Endothelial cell of umbilical vein (primary cell): ENCODE measurements around the gene SEC14L1. TPM values are rescaled to one million over a fixed set of nuclear protein-coding genes. Genes with fewer than 3 reads are reported as not detected.

Source experiments
- BruUV-seq: library from RNA; stranded (reverse); fragments of 400-500 nt; replicated peaks from 2 replicates; lab custom pipeline; 2021; lab: Mats Ljungman, UMichigan
- CTCF ChIA-PET: fragments of 300-600, 350-600 bp; sonication (Branson Sonifier 250); formaldehyde crosslinking; loops from one replicate; lab custom pipeline; 2021; ENCODE audit warnings: antibody characterized with exemption, inconsistent platforms; lab: Charles Lee
- POLR2A ChIA-PET: fragments of 300-600, 350-600 bp; sonication (Branson Sonifier 250); formaldehyde crosslinking; loops from one replicate; lab custom pipeline; 2021; ENCODE audit warnings: antibody characterized with exemption, inconsistent platforms; lab: Charles Lee
- DNase-seq: peaks from one replicate; pipeline ENCODE4 v3.0.0-alpha.2; 2011; ENCODE audit warnings: low read depth, low spot score
- FAIRE-seq: peaks from 2 replicates; lab custom pipeline; 2011; peaks lifted over from hg19 to GRCh38; lab: Jason Lieb, UNC
- H2AFZ ChIP-seq: 2 replicates; pipeline ENCODE4 v1.6.0; 2012; ENCODE audit warnings: low read depth, low read length, control low read depth, inconsistent platforms
- H3K27ac ChIP-seq: 2 replicates; pipeline ENCODE4 v1.5.1; 2011; ENCODE audit warnings: low read depth, mild to moderate bottlenecking, control low read depth, low read length, moderate library complexity; ENCODE audit not compliant: insufficient read depth
- H3K27me3 ChIP-seq, 2 experiments: 2 replicates each; pipeline versions ENCODE4 v1.6.0 to v1.6.1; 2011; ENCODE audit warnings: low read length in 2 of 2, mixed read lengths in 1 of 2; ENCODE audit not compliant: control insufficient read depth in 2 of 2, insufficient read depth in 2 of 2
- H3K36me3 ChIP-seq, 2 experiments: 2 replicates in 1 of 2; 3 replicates in 1 of 2; pipeline ENCODE4 v1.5.1; 2011; ENCODE audit warnings: low read length in 2 of 2, mild to moderate bottlenecking in 1 of 2, moderate library complexity in 1 of 2; ENCODE audit not compliant: control insufficient read depth in 2 of 2, insufficient read depth in 2 of 2; ENCODE audit errors: extremely low read depth in 1 of 2
- H3K4me1 ChIP-seq: 3 replicates; pipeline ENCODE4 v1.5.1; 2011; ENCODE audit warnings: mild to moderate bottlenecking, low read length; ENCODE audit not compliant: control insufficient read depth, insufficient read depth; ENCODE audit errors: extremely low read depth
- H3K4me2 ChIP-seq: 2 replicates; pipeline ENCODE4 v1.6.1; 2011; ENCODE audit warnings: low read length, control low read depth, mixed read lengths; ENCODE audit not compliant: insufficient read depth
- H3K4me3 ChIP-seq, 3 experiments: fragments of 200-600 bp in 1 of 3; sonication (generic), shearing (Covaris generic) in 1 of 3; replicated peaks in 1 of 3; 2 replicates each; pipeline ENCODE4 v1.5.1; 2011 to 2016; ENCODE audit warnings: control low read depth in 3 of 3, low read length in 3 of 3, mild to moderate bottlenecking in 2 of 3, inconsistent platforms in 1 of 3, low read depth in 1 of 3, moderate library complexity in 1 of 3; ENCODE audit not compliant: insufficient read depth in 1 of 3
- H3K79me2 ChIP-seq: 2 replicates; pipeline ENCODE4 v1.6.0; 2012; ENCODE audit warnings: low read length, inconsistent platforms; ENCODE audit not compliant: control insufficient read depth, insufficient read depth
- H3K9ac ChIP-seq: replicated peaks from 2 replicates; pipeline ENCODE3; 2011; ENCODE audit warnings: low read length, control low read depth; ENCODE audit not compliant: insufficient read depth; ENCODE audit errors: extremely low read depth
- H3K9me1 ChIP-seq: replicated peaks from 3 replicates; pipeline ENCODE4 v1.6.0; 2011; ENCODE audit warnings: mild to moderate bottlenecking, low read length; ENCODE audit not compliant: control insufficient read depth, insufficient read depth; ENCODE audit errors: extremely low read depth
- H3K9me3 ChIP-seq: replicated peaks from 2 replicates; pipeline ENCODE4 v1.5.1; 2012; ENCODE audit warnings: low read length, inconsistent platforms; ENCODE audit not compliant: control insufficient read depth, insufficient read depth
- H4K20me1 ChIP-seq: replicated peaks from 2 replicates; pipeline ENCODE3; 2011; ENCODE audit warnings: mild to moderate bottlenecking, low read length; ENCODE audit not compliant: control insufficient read depth, insufficient read depth; ENCODE audit errors: extremely low read depth
- EZH2 ChIP-seq: IDR thresholded peaks from 2 replicates; pipeline ENCODE4 v1.6.1; 2012; ENCODE audit warnings: borderline replicate concordance, low read depth, mild to moderate bottlenecking, moderate library complexity, low read length, inconsistent platforms; ENCODE audit not compliant: severe bottlenecking
- FOS ChIP-seq: IDR thresholded peaks from 2 replicates; pipeline ENCODE4 v1.6.1; 2011; ENCODE audit warnings: mild to moderate bottlenecking, low read length, moderate library complexity, borderline replicate concordance; ENCODE audit not compliant: insufficient read depth
- GATA2 ChIP-seq: IDR thresholded peaks from 2 replicates; pipeline ENCODE4 v1.7.0; 2011; ENCODE audit warnings: low read depth, mild to moderate bottlenecking, moderate library complexity, mixed read lengths, low read length; ENCODE audit not compliant: insufficient read length, insufficient read depth
- JUN ChIP-seq: IDR thresholded peaks from 2 replicates; pipeline ENCODE4 v1.6.1; 2011; ENCODE audit warnings: borderline replicate concordance, low read depth; ENCODE audit not compliant: insufficient read length, insufficient read depth
- MYC ChIP-seq: IDR thresholded peaks from one replicate; pipeline ENCODE4 v1.6.1; 2011; ENCODE audit warnings: mild to moderate bottlenecking, low read depth, low read length
- POLR2A ChIP-seq: IDR thresholded peaks from 2 replicates; pipeline ENCODE4 v1.6.1; 2012; ENCODE audit warnings: low read depth, mild to moderate bottlenecking, control low read depth, low read length
- POLR2AphosphoS5 ChIP-seq: IDR thresholded peaks from 2 replicates; pipeline ENCODE4 v1.6.1; 2012; ENCODE audit warnings: low read depth, mild to moderate bottlenecking, control low read depth, low read length, moderate library complexity; ENCODE audit not compliant: insufficient read depth
- dilution Hi-C: fragments of 300-500 bp; cut with MboI; formaldehyde crosslinking; loops from one replicate; pipeline ENCODE4 v1.15.0; 2019; ENCODE audit warnings: low sequenced_read_pairs; ENCODE audit not compliant: extremely low pct_ligation_motif_present
- intact Hi-C: fragments of 100-400 bp; cut with micrococcal nuclease; formaldehyde crosslinking; loops from one replicate; pipeline ENCODE4 v1.10.0; 2022
- polyA plus RNA-seq, 4 experiments: library from polyadenylated mRNA; depleted of rRNA in 3 of 4; stranded (reverse) in 3 of 4; unstranded in 1 of 4; fragments of >200 nt; gene quantifications; 2 replicates each; pipeline versions ENCODE4 v1.2.1 to v1.2.3, GENCODE V29; 2011 to 2012; ENCODE audit warnings: missing spikeins in 1 of 4
- total RNA-seq: library from RNA; stranded (reverse); gene quantifications from 2 replicates; pipeline ENCODE4 v1.2.3, GENCODE V29; 2021
- TF ChIP-seq, protein P1 (sequence below): IDR thresholded peaks from 2 replicates; pipeline ENCODE4 v1.6.1; 2011; ENCODE audit not compliant: insufficient read depth, insufficient read length
- TF ChIP-seq, protein P2 (sequence below), 2 donors: IDR thresholded peaks; 1 replicate in 1 of 2; 2 replicates in 1 of 2; pipeline ENCODE4 v1.5.1; 2011; ENCODE audit warnings: low read length in 2 of 2, mild to moderate bottlenecking in 2 of 2, moderate library complexity in 2 of 2, control low read depth in 1 of 2, inconsistent platforms in 1 of 2, low read depth in 1 of 2; ENCODE audit not compliant: insufficient read depth in 1 of 2; ENCODE audit errors: extremely low read depth in 1 of 2

The SEC14L1 gene
- total and polyA plus RNA-seq, 2 donors (not counting 3 experiments of a cell fraction or from before 2014, with no cell fraction given) = 215 to 631 TPM

DNA sequence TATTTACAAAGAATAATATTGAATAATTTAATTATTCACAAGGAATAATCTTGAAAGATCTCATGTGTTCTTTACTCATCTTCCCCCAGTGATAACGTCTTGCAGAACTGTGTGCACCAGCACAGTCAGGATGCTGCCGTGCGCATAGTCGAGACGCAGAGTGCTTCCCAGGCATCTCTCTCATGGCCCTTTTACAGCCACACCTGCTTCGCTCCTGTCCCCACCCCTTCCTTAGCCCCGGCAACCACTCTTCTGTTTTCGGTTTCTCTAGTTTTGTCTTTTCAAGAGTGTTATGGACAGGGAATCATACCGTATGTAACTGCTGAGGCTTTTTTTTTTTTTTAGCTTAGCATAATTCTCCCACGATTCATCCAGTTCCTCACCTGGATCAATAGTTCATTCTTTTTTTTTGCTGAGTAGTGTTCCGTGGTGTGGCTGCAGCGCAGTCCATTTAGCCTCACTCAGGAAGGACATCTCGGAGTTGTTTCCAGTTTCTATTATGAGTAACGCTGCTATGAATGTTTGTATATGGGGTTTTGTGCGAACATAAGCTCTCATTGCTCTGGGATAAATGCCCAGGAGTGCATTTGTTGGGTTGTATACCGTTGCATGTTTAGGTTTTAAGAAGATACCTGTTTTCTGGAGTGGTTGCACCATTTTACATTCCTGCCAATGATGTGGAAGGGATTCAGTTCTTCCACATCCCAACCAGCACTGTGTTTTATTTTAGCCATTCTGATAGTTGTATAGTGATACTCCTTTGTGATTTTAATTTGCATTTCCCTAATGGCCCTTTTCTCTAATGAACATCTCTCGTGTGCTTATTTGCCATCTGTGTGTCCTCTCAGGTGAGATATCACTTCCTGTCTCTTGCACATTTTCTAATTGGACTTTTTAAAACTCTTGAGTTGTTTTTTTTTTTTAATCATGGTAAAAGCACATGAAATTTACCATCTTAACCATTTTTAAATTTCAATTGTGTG is 47.6 kb downstream of the SEC14L1 start:
- Histone ChIP-seq H3K9me3 (no peaks in the 10 kb centered on the region), H2AFZ (no peak overlapping the region), H3K27ac (no peak overlapping the region), H3K4me2 (no peak overlapping the region), H3K9ac (no peak overlapping the region), H3K36me3 (peaks cover 17 to 20% of the 10 kb centered on the region in 2 experiments), H3K4me1 (peaks cover 17% of the 10 kb centered on the region), H3K27me3 (no peaks in the 10 kb centered on the region), H4K20me1 (peaks cover 11% of the 10 kb centered on the region), H3K79me2 (peaks cover 99% of the 10 kb centered on the region), H3K9me1 (no peaks in the 10 kb centered on the region), H3K4me3 (no peak overlapping the region)
- FAIRE-seq (no peak), DNase-seq (peak; percentile 65)
- intact Hi-C loops (no loop called here), dilution Hi-C loops (no loop called here)
- ChIA-PET CTCF (interaction anchor here (0.8 to 1.1 kb wide), 2 partner anchors 23 to 100 kb away, joined by 3 read pairs; no protein-coding TSS in a partner anchor), POLR2A (no interaction called here)
- BruUV-seq = no TSS peak
- TF ChIP-seq POLR2A (peak; percentile 38), JUN (no peak)

DNA sequence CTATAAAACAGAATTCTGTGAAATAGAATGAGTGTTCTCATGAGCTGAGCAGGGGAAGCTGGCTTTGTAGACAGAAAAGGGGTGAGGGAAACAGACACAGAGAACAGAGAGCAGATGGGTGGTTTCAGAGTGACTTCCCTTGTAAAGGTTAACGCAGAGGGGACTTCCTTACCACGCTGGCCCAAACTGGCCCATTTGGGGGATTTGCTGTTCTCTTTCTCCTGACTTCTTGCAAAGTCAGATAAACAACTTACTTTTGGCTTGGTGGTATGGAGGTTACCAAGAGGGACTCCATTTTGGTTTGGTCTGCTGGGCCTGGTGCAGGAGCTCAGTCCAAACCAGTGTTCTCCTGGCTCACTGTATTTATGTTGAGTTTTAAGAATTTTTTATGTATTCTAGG is 48.4 kb downstream of the SEC14L1 start:
- H3K9me3 ChIP-seq = no peaks in the 10 kb centered on the region
- BruUV-seq = no TSS peak
- peaks cover 10% of the 10 kb centered on the region for H4K20me1 ChIP-seq
- FAIRE-seq (no peak), DNase-seq (no peak)
- intact Hi-C loops = no loop called here
- no peaks in the 10 kb centered on the region for H3K9me1 ChIP-seq
- no peaks in the 10 kb centered on the region for H3K27me3 ChIP-seq
- CTCF ChIA-PET = interaction anchor here (1.1 kb wide), 1 partner anchor 24 kb away, joined by 3 read pairs; no protein-coding TSS in a partner anchor
- TF ChIP-seq GATA2 (no peak), FOS (no peak), MYC (no peak), POLR2AphosphoS5 (no peak), JUN (no peak), POLR2A (no peak), EZH2 (no peak)
- TF ChIP-seq, protein P1, sequence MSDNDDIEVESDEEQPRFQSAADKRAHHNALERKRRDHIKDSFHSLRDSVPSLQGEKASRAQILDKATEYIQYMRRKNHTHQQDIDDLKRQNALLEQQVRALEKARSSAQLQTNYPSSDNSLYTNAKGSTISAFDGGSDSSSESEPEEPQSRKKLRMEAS = no peak
- TF ChIP-seq, protein P2, sequence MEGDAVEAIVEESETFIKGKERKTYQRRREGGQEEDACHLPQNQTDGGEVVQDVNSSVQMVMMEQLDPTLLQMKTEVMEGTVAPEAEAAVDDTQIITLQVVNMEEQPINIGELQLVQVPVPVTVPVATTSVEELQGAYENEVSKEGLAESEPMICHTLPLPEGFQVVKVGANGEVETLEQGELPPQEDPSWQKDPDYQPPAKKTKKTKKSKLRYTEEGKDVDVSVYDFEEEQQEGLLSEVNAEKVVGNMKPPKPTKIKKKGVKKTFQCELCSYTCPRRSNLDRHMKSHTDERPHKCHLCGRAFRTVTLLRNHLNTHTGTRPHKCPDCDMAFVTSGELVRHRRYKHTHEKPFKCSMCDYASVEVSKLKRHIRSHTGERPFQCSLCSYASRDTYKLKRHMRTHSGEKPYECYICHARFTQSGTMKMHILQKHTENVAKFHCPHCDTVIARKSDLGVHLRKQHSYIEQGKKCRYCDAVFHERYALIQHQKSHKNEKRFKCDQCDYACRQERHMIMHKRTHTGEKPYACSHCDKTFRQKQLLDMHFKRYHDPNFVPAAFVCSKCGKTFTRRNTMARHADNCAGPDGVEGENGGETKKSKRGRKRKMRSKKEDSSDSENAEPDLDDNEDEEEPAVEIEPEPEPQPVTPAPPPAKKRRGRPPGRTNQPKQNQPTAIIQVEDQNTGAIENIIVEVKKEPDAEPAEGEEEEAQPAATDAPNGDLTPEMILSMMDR (IDR thresholded peaks at IDR 0.05; ENCODE audit: extremely low read depth in 1 of 2, insufficient read depth in 1 of 2, low read depth in 1 of 2, low read length in 2 of 2) = no peak
- H3K4me3 ChIP-seq = no peak overlapping the region
- peaks cover 21 to 26% of the 10 kb centered on the region in 2 experiments for H3K36me3 ChIP-seq
- dilution Hi-C loops = no loop called here
- H3K27ac ChIP-seq = no peak overlapping the region
- H3K4me2 ChIP-seq = no peak overlapping the region
- POLR2A ChIA-PET = no interaction called here
- no peak overlapping the region for H2AFZ ChIP-seq
- peaks cover 99% of the 10 kb centered on the region for H3K79me2 ChIP-seq
- H3K4me1 ChIP-seq = peaks cover 17% of the 10 kb centered on the region
- H3K9ac ChIP-seq = no peak overlapping the region
